Hepatocyte (in vitro differentiated cells): ENCODE measurements around the gene NXT1.

Experiments used
- EZH2 ChIP-seq: fragments of 200-600 bp; sonication (generic); IDR thresholded peaks from 2 replicates; pipeline ENCODE4 v1.6.1; 2016; ENCODE audit warnings: antibody characterized with exemption, mild to moderate bottlenecking, borderline replicate concordance
- EZH2phosphoT487 ChIP-seq: fragments of 200-600 bp; sonication (generic); IDR thresholded peaks from one replicate; pipeline ENCODE4 v1.6.1; 2018; ENCODE audit warnings: antibody characterized with exemption, mild to moderate bottlenecking, low read depth, moderate library complexity; ENCODE audit not compliant: unreplicated experiment, severe bottlenecking
- TF ChIP-seq, protein P1 (sequence below): fragments of 200-600 bp; sonication (generic); IDR thresholded peaks from 2 replicates; pipeline ENCODE4 v1.5.1; 2016; ENCODE audit warnings: antibody characterized with exemption, mild to moderate bottlenecking; ENCODE audit not compliant: poor library complexity

DNA sequence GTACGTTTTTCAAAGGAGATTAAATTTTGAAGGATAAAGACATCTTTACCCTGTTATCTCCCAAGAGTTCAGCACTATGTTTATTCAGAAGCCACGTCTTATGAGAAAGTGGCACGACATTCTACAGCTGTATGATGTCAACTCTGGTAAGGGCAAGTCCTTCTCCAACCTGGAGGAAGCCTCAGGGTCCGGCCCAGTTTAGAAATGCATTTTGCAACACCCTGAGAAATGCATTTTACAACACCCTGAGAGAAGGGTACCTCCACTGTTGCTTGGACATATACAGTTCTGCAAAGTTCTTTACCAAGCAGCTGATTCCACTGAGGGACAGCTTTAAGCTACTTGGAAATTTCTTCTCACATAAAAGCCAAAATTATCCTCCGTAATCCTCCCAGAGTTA lies 53.2 kb downstream of the NXT1 start:
- TF ChIP-seq, protein P1, sequence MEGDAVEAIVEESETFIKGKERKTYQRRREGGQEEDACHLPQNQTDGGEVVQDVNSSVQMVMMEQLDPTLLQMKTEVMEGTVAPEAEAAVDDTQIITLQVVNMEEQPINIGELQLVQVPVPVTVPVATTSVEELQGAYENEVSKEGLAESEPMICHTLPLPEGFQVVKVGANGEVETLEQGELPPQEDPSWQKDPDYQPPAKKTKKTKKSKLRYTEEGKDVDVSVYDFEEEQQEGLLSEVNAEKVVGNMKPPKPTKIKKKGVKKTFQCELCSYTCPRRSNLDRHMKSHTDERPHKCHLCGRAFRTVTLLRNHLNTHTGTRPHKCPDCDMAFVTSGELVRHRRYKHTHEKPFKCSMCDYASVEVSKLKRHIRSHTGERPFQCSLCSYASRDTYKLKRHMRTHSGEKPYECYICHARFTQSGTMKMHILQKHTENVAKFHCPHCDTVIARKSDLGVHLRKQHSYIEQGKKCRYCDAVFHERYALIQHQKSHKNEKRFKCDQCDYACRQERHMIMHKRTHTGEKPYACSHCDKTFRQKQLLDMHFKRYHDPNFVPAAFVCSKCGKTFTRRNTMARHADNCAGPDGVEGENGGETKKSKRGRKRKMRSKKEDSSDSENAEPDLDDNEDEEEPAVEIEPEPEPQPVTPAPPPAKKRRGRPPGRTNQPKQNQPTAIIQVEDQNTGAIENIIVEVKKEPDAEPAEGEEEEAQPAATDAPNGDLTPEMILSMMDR, result no peak
- TF ChIP-seq EZH2 (no peak), EZH2phosphoT487 (no peak)
